ENCODE results near the gene SEC16B.

The SEC16B gene

DNA sequence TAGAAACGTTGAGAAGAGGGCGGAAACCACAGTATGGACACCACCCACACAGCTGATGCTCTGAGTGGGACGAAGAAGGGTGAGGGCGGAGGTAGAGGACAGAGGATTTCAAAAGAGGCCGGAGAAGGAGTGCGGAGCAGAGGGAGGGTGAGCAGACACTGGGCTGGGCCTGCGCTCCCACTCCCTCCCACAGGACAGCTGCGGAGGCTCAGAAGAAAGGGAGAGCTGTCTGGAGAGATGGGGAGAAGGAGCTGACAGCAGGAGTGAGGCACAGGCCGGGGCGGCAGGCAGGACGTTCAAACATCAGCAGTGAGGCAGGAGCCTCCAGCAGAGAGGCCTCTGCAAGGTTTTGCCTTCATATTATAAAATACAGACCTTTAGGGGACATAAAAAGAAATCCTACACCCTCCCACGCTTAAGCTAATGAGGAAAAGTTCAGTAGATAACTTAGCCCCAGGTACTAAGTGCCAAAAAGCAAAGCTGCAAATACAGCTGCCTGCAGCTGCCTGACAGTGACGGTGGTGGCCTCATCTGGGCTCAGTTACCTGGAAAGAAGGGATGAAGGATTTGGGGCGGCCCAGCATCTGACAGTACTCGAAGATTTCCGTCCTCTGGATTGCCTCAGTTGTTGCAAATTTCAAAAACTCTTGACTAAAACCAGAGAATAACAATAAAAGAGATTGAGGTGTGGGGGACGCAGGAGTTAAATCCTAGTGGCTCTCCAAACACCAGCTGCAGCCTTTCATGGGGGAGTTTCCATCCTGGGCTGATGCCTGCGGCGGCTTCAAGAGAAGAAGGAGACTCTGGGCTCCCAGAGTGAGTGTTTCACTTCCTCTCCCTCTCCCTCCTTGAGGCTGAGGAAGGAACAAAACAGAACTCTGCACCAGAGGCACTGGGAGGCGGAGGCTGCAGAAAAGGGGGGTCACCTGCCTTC is 25.6 kb downstream of the SEC16B start:
- no peak for DNase-seq (ENCODE audit: low read depth in 2 of 2)

- no peak for DNase-seq (ENCODE audit: low read depth in 2 of 2)
Observed at GRCh38 chr1:177941976-177942375, 27.9 kb downstream of the SEC16B start.

DNA sequence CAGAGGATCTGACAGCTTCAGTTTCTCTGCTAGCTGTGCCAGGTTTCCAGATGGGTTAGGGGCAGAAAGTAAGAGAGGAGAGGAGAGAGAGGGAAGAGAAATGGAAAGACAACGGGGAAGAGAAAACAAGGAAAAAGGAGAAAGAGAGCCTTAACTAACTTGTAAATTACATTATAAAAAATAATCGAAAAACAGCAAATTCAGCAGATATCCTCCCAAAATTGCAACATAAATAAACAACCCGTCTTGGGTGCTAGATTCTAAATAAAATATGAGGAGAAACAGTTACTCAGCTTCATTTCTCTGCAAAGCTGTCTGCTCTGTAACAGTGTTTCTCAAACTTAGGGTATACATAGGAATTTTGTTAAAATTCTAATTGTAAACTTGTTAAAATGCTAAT is 29.2 kb downstream of the SEC16B start:
- DNase-seq (ENCODE audit: low read depth in 2 of 2): no peak

DNA sequence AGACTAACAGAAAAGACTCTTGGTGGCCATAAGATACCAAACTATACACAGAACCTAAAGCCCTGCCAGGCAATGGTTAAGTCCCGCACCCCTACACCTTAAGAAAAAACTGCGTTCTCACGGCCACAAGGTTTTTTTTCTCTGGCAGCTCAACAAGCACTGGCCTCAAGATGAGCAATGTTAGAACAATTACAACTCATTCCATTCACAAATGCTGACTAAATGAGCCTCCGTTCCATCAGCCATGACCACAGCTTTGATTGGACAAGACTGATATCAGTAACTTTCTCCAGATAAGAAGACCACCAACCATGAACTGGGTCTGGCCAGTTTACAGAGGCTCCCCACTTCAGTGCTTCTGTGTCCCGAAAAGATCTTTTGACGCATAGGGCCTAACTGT is 31.9 kb downstream of the SEC16B start:
- peak in 1 of 2 experiments; percentile 17 for DNase-seq (ENCODE audit: low read depth in 2 of 2)

- no peak for DNase-seq (ENCODE audit: low read depth in 2 of 2)
Observed at GRCh38 chr1:177937174-177937770, 32.6 kb downstream of the SEC16B start.

DNA sequence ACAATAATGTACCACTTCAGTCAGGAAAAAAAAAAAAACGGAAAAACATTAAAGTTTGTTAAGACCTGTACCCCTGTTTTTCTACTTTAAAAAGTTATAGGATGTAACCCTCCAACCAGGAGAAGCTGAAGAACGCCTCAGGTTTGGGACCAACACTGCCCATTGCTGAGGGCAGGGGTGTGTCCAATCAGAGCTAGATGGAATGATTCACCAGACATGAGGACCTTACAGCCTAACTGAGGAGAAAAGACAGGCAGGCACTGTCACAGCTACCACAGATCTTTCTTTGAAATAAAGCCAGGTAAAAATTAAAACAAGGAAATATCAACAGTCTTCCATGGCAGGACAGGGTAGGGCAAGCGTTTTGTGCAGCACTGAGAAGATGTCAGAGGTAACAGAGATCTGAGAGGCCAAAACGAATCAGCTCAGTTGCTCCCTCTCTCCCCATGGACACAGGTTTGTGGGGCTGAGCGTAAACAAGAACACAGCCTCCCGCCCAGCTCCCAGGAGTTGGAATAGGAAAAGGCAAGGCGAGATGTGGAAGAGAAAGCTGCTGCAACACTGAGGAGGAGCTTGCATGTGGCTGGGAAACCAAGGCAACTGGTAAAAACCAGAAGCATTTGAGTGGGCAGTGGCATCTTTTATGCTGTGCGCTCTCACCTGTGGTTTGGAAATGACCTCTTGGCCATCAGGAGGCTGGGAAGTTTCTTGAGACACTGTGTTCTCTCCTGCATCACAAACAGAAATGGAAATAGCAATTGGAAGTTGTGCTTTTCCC is 34.0 kb downstream of the SEC16B start:
- no peak for DNase-seq (ENCODE audit: low read depth in 2 of 2)

GRCh38 chr1:177934927-177935326 is 34.9 kb downstream of the SEC16B start:
- no peak for DNase-seq (ENCODE audit: low read depth in 2 of 2)

DNA sequence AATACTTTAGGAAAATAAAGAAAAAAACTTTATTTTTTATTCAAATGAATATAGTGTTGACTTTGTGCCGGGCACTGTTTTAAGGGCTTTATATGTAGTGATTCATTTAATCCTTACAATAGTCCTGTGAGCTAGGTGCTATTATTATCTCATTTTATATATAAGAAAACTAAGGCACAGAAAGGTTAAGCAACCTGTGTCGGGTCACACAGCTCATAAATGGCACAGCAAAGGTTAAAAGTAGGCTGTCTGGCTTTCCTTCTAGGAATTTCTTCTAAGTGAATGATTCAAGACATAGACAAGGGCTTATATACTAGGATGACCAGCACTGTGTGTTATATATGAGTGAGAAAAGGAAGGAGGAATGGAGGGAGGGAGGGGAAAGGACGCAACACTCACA is 35.4 kb downstream of the SEC16B start:
- no peak for DNase-seq (ENCODE audit: low read depth in 2 of 2)

DNA sequence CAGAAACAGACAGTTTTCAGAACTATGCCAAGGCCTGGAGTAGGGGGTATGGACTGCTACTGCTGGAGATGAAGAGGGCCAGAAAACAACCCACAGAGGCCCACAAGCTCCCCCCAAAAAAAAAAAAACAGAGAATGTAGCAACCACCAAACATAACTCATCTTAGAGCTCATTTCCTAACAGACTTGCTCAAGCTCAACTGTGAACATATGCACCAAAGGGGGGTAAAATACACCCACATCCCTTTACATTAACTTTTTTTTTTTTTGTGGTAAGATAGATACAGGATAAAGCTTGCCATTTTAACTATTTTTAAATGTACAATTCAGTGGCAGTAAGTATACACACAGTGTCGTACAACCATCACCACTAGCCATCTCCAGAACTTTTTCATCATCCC is 36.0 kb downstream of the SEC16B start:
- no peak for DNase-seq (ENCODE audit: low read depth in 2 of 2)

DNA sequence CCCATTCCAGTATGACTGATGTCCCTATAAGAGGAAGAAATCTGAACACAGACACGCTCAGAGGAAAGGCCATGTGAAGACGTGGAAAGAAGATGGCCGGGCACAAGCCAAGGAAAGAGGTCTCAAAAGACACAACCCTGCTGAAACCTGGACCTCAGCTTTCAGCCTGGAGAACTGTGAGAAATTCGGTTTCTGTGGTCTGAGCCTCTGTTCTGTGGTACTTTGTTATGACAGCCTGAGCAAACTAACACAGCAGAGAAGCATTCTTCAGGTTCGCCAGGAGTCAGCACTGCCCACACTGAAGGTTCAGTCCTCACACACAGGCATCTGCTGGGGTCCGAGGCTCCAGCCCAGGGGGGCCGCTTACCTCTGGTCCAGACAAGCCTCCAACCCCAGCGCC is 37.7 kb downstream of the SEC16B start:
- no peak for DNase-seq (ENCODE audit: low read depth in 2 of 2)

DNA sequence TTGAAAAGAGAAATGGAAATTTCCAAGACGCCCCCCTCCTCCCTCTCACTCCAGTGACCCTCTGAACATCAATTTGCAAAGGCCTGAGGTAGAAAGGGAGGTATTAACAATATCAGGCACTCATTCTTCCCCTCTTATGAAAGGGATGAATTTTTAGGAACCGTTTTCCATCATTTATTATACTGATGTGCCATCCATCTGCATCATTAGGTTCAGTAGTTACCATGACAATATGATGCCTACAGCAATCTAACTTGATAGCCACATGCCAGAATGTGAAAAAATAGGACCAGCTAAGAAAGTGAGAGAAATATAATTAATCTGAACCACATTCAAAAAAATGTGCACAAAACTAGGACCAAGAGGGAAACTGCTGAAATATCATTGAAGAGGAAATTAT is 40.9 kb downstream of the SEC16B start:
- DNase-seq (ENCODE audit: low read depth in 2 of 2): no peak

DNA sequence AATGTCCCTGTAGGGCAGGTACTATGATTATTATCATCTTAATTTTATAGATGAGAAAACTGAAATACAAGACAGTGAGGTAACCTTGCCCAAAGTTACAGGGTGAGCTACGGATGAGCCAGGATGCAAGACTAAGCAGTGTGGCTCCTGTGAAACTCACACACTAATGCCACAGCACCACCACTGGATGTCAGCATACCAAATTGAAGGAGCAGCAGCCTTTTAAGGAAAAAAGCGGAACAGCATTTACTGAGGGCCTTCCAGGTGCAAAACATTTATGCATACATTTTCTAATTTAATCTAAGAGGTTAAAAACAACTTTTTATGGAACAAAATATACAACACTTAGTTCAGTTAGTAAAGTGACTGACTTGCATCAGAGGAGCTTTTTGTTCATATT is 41.7 kb downstream of the SEC16B start:
- DNase-seq (ENCODE audit: low read depth in 2 of 2): no peak

GRCh38 chr1:177927021-177927596 is 42.7 kb downstream of the SEC16B start:
- peak; percentile 68 to 69 for DNase-seq (ENCODE audit: low read depth in 2 of 2)

GRCh38 chr1:177926201-177926600 is 43.7 kb downstream of the SEC16B start:
- DNase-seq (ENCODE audit: low read depth in 2 of 2): no peak

DNA sequence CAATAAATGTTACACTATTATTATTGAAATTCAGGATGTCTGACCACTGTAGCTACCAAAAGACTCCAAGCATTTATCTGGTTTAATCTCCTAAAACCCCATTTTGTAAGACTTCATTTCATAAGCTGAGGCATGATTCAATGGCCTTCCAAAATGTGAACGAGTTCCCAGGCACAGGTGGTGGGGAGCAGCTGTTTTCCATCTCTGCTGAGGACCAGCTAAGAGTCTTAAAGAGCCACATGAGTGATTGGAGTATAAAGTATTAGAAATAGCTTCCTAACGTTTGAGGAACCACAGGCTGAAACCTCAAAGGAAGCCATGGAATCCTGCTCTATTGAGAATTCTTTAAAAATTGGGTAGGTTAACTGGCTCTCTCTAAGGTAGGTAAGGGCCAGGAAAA is 44.9 kb downstream of the SEC16B start:
- DNase-seq (ENCODE audit: low read depth in 2 of 2): no peak

GRCh38 chr1:177923441-177923840 is 46.4 kb downstream of the SEC16B start:
- no peak for DNase-seq (ENCODE audit: low read depth in 2 of 2)

DNA sequence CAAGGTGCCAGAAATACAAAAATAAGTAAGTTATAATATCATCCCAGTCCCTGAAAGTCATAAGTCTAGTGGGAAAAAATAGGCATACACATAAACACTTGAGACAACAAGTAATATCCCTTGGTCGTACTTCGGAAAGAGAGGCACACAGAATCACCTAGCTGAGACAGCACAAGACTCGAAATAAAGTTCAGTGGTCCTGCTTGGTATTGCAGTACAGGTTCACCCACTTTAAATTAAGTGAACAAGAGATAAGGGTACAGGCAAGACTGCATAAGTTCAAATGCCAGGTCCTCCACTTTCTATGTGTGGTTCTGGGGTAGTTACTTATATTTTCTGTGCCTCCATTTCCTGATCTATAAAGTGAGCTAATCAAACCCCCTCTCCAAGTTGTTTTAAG is 47.6 kb downstream of the SEC16B start:
- no peak for DNase-seq (ENCODE audit: low read depth in 2 of 2)

DNA sequence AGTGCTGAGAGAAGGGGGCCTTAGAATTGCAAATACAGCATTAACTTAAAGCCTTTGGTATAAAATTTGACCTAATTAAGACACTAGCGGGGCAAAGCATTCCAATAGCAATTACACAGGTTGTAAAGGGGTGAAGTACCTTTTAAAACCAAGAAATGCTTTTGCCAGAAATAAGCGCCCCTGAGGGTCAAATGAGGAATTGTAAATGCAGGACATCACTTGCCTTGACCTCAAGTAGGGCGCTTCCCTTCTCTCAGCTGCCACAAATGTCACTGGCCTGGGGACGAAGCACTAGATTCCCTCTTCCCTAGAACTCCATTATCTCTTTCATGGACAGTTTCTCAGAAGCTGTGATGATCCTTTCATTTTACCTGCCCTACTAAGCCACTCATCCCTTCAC is 48.3 kb downstream of the SEC16B start:
- DNase-seq (ENCODE audit: low read depth in 2 of 2): no peak

GRCh38 chr1:177920091-177920490 is 49.8 kb downstream of the SEC16B start:
- no peak for DNase-seq (ENCODE audit: low read depth in 2 of 2)

- no peak for DNase-seq (ENCODE audit: low read depth in 2 of 2)
Observed at GRCh38 chr1:177915641-177916040, 54.2 kb downstream of the SEC16B start.

- DNase-seq (ENCODE audit: low read depth in 2 of 2): no peak
Observed at GRCh38 chr1:177914603-177915002, 55.3 kb downstream of the SEC16B start.

All from fibroblast of skin of left quadriceps (primary cell).